ENCODE data around the gene STEAP2. TPM values are rescaled to one million over a fixed set of nuclear protein-coding genes. Genes with fewer than 3 reads are reported as not detected.

Gene STEAP2
- total RNA-seq, 1 experiment from 2014 or later, result 17.0 TPM

- no peak overlapping the region for H3K4me3 Mint-ChIP-seq
- H3K36me3 Mint-ChIP-seq, result no peaks in the 10 kb centered on the region
- H3K27me3 Mint-ChIP-seq (ENCODE audit: low read depth), result no peaks in the 10 kb centered on the region
- ChIA-PET POLR2A (no interaction called here), CTCF (no interaction called here)
- TF ChIP-seq ZNF138 (CRISPR knock-in tag; conservative IDR thresholded peaks at IDR 0.05), result no peak
- TF ChIP-seq, protein P1, sequence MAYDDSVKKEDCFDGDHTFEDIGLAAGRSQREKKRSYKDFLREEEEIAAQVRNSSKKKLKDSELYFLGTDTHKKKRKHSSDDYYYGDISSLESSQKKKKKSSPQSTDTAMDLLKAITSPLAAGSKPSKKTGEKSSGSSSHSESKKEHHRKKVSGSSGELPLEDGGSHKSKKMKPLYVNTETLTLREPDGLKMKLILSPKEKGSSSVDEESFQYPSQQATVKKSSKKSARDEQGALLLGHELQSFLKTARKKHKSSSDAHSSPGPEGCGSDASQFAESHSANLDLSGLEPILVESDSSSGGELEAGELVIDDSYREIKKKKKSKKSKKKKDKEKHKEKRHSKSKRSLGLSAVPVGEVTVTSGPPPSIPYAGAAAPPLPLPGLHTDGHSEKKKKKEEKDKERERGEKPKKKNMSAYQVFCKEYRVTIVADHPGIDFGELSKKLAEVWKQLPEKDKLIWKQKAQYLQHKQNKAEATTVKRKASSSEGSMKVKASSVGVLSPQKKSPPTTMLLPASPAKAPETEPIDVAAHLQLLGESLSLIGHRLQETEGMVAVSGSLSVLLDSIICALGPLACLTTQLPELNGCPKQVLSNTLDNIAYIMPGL (CRISPR knock-in tag; IDR thresholded peaks at IDR 0.05), result no peak
- TF ChIP-seq JUN (CRISPR knock-in tag; IDR thresholded peaks at IDR 0.05), result no peak
- no peak for TF ChIP-seq ZNF396 (CRISPR knock-in tag; IDR thresholded peaks at IDR 0.05; ENCODE audit: borderline replicate concordance)
- TF ChIP-seq ESRRA (CRISPR knock-in tag; IDR thresholded peaks at IDR 0.05; ENCODE audit: borderline replicate concordance), result no peak
- TF ChIP-seq ZNF512 (CRISPR knock-in tag; IDR thresholded peaks at IDR 0.05; ENCODE audit: borderline replicate concordance), result no peak
- no peak for TF ChIP-seq IRF2 (CRISPR knock-in tag; IDR thresholded peaks at IDR 0.05; ENCODE audit: borderline replicate concordance, low read depth)
- no peak for TF ChIP-seq ZNF232 (CRISPR knock-in tag; IDR thresholded peaks at IDR 0.05)
- TF ChIP-seq, protein P2, sequence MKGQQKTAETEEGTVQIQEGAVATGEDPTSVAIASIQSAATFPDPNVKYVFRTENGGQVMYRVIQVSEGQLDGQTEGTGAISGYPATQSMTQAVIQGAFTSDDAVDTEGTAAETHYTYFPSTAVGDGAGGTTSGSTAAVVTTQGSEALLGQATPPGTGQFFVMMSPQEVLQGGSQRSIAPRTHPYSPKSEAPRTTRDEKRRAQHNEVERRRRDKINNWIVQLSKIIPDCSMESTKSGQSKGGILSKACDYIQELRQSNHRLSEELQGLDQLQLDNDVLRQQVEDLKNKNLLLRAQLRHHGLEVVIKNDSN (CRISPR knock-in tag; IDR thresholded peaks at IDR 0.05), result no peak
- TF ChIP-seq ZNF263 (CRISPR knock-in tag; IDR thresholded peaks at IDR 0.05; ENCODE audit: low read depth), result no peak
- no peak for TF ChIP-seq OVOL2 (CRISPR knock-in tag; IDR thresholded peaks at IDR 0.05; ENCODE audit: borderline replicate concordance)
- TF ChIP-seq, protein P3, sequence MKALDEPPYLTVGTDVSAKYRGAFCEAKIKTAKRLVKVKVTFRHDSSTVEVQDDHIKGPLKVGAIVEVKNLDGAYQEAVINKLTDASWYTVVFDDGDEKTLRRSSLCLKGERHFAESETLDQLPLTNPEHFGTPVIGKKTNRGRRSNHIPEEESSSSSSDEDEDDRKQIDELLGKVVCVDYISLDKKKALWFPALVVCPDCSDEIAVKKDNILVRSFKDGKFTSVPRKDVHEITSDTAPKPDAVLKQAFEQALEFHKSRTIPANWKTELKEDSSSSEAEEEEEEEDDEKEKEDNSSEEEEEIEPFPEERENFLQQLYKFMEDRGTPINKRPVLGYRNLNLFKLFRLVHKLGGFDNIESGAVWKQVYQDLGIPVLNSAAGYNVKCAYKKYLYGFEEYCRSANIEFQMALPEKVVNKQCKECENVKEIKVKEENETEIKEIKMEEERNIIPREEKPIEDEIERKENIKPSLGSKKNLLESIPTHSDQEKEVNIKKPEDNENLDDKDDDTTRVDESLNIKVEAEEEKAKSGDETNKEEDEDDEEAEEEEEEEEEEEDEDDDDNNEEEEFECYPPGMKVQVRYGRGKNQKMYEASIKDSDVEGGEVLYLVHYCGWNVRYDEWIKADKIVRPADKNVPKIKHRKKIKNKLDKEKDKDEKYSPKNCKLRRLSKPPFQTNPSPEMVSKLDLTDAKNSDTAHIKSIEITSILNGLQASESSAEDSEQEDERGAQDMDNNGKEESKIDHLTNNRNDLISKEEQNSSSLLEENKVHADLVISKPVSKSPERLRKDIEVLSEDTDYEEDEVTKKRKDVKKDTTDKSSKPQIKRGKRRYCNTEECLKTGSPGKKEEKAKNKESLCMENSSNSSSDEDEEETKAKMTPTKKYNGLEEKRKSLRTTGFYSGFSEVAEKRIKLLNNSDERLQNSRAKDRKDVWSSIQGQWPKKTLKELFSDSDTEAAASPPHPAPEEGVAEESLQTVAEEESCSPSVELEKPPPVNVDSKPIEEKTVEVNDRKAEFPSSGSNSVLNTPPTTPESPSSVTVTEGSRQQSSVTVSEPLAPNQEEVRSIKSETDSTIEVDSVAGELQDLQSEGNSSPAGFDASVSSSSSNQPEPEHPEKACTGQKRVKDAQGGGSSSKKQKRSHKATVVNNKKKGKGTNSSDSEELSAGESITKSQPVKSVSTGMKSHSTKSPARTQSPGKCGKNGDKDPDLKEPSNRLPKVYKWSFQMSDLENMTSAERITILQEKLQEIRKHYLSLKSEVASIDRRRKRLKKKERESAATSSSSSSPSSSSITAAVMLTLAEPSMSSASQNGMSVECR (CRISPR knock-in tag; IDR thresholded peaks at IDR 0.05; ENCODE audit: borderline replicate concordance), result no peak
- TF ChIP-seq, protein P4, sequence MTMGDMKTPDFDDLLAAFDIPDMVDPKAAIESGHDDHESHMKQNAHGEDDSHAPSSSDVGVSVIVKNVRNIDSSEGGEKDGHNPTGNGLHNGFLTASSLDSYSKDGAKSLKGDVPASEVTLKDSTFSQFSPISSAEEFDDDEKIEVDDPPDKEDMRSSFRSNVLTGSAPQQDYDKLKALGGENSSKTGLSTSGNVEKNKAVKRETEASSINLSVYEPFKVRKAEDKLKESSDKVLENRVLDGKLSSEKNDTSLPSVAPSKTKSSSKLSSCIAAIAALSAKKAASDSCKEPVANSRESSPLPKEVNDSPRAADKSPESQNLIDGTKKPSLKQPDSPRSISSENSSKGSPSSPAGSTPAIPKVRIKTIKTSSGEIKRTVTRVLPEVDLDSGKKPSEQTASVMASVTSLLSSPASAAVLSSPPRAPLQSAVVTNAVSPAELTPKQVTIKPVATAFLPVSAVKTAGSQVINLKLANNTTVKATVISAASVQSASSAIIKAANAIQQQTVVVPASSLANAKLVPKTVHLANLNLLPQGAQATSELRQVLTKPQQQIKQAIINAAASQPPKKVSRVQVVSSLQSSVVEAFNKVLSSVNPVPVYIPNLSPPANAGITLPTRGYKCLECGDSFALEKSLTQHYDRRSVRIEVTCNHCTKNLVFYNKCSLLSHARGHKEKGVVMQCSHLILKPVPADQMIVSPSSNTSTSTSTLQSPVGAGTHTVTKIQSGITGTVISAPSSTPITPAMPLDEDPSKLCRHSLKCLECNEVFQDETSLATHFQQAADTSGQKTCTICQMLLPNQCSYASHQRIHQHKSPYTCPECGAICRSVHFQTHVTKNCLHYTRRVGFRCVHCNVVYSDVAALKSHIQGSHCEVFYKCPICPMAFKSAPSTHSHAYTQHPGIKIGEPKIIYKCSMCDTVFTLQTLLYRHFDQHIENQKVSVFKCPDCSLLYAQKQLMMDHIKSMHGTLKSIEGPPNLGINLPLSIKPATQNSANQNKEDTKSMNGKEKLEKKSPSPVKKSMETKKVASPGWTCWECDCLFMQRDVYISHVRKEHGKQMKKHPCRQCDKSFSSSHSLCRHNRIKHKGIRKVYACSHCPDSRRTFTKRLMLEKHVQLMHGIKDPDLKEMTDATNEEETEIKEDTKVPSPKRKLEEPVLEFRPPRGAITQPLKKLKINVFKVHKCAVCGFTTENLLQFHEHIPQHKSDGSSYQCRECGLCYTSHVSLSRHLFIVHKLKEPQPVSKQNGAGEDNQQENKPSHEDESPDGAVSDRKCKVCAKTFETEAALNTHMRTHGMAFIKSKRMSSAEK (CRISPR knock-in tag; IDR thresholded peaks at IDR 0.05; ENCODE audit: borderline replicate concordance), result no peak
- no peak for TF ChIP-seq CDX4 (CRISPR knock-in tag; IDR thresholded peaks at IDR 0.05; ENCODE audit: borderline replicate concordance)
- peaks cover 9% of the 10 kb centered on the region for H3K4me1 Mint-ChIP-seq
- H3K9me3 Mint-ChIP-seq, result peaks cover 3% of the 10 kb centered on the region
- H3K27ac Mint-ChIP-seq, result no peak overlapping the region
- DNase-seq (ENCODE audit: low spot score), result no peak
- no peak for ATAC-seq
Measured at GRCh38 chr7:90180649-90181048, 30.9 kb upstream of the STEAP2 start.
